ENCODE data around the gene YPEL5. TPM values are rescaled to one million over a fixed set of nuclear protein-coding genes. Genes with fewer than 3 reads are reported as not detected.

YPEL5 gene
- total RNA-seq, 1 experiment from 2014 or later = 27.3 TPM

DNA sequence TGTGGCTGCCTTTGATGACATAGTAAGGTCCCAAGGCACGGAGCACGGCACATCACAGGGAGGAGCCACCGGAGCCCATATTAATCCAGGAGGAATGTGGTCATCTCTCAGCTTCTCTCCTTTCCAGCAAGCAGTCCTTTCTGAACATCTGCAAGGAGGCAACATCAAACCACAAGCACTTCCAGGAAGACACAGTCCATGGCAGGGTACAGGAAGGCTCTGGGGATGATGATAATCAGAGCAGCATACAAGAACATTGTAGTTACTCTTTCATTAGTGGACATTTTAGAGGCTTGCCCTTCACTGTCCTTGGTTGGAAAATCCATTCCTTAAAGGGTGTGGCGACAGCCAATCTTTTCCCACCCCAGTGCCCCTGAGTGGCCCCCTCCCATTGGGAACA lies 31.1 kb downstream of the YPEL5 start:
- POLR2A ChIA-PET = no interaction called here
- no peak for DNase-seq (ENCODE audit: low spot score)
- no peak for ATAC-seq
- H3K27me3 Mint-ChIP-seq (ENCODE audit: low read depth) = no peaks in the 10 kb centered on the region
- no peaks in the 10 kb centered on the region for H3K4me1 Mint-ChIP-seq
- TF ChIP-seq, protein P1, sequence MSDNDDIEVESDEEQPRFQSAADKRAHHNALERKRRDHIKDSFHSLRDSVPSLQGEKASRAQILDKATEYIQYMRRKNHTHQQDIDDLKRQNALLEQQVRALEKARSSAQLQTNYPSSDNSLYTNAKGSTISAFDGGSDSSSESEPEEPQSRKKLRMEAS (CRISPR knock-in tag; IDR thresholded peaks at IDR 0.05) = no peak
- TF ChIP-seq, protein P2, sequence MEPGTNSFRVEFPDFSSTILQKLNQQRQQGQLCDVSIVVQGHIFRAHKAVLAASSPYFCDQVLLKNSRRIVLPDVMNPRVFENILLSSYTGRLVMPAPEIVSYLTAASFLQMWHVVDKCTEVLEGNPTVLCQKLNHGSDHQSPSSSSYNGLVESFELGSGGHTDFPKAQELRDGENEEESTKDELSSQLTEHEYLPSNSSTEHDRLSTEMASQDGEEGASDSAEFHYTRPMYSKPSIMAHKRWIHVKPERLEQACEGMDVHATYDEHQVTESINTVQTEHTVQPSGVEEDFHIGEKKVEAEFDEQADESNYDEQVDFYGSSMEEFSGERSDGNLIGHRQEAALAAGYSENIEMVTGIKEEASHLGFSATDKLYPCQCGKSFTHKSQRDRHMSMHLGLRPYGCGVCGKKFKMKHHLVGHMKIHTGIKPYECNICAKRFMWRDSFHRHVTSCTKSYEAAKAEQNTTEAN (CRISPR knock-in tag; IDR thresholded peaks at IDR 0.05) = no peak
- no peak for TF ChIP-seq ATF1 (CRISPR knock-in tag; IDR thresholded peaks at IDR 0.05)
- no peak for TF ChIP-seq FOXJ3 (CRISPR knock-in tag; IDR thresholded peaks at IDR 0.05; ENCODE audit: borderline replicate concordance)
- TF ChIP-seq TP53 (CRISPR knock-in tag; IDR thresholded peaks at IDR 0.05) = no peak
- TF ChIP-seq, protein P3, sequence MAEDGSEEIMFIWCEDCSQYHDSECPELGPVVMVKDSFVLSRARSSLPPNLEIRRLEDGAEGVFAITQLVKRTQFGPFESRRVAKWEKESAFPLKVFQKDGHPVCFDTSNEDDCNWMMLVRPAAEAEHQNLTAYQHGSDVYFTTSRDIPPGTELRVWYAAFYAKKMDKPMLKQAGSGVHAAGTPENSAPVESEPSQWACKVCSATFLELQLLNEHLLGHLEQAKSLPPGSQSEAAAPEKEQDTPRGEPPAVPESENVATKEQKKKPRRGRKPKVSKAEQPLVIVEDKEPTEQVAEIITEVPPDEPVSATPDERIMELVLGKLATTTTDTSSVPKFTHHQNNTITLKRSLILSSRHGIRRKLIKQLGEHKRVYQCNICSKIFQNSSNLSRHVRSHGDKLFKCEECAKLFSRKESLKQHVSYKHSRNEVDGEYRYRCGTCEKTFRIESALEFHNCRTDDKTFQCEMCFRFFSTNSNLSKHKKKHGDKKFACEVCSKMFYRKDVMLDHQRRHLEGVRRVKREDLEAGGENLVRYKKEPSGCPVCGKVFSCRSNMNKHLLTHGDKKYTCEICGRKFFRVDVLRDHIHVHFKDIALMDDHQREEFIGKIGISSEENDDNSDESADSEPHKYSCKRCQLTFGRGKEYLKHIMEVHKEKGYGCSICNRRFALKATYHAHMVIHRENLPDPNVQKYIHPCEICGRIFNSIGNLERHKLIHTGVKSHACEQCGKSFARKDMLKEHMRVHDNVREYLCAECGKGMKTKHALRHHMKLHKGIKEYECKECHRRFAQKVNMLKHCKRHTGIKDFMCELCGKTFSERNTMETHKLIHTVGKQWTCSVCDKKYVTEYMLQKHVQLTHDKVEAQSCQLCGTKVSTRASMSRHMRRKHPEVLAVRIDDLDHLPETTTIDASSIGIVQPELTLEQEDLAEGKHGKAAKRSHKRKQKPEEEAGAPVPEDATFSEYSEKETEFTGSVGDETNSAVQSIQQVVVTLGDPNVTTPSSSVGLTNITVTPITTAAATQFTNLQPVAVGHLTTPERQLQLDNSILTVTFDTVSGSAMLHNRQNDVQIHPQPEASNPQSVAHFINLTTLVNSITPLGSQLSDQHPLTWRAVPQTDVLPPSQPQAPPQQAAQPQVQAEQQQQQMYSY (CRISPR knock-in tag; IDR thresholded peaks at IDR 0.05) = no peak
- TF ChIP-seq, protein P4, sequence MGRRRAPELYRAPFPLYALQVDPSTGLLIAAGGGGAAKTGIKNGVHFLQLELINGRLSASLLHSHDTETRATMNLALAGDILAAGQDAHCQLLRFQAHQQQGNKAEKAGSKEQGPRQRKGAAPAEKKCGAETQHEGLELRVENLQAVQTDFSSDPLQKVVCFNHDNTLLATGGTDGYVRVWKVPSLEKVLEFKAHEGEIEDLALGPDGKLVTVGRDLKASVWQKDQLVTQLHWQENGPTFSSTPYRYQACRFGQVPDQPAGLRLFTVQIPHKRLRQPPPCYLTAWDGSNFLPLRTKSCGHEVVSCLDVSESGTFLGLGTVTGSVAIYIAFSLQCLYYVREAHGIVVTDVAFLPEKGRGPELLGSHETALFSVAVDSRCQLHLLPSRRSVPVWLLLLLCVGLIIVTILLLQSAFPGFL (CRISPR knock-in tag; IDR thresholded peaks at IDR 0.05; ENCODE audit: borderline replicate concordance) = no peak
- no peak for TF ChIP-seq ZNF232 (CRISPR knock-in tag; IDR thresholded peaks at IDR 0.05)
- TF ChIP-seq, protein P5, sequence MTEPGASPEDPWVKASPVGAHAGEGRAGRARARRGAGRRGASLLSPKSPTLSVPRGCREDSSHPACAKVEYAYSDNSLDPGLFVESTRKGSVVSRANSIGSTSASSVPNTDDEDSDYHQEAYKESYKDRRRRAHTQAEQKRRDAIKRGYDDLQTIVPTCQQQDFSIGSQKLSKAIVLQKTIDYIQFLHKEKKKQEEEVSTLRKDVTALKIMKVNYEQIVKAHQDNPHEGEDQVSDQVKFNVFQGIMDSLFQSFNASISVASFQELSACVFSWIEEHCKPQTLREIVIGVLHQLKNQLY (CRISPR knock-in tag; IDR thresholded peaks at IDR 0.05) = no peak
- TF ChIP-seq EMX1 (CRISPR knock-in tag; IDR thresholded peaks at IDR 0.05) = no peak
- no peak for TF ChIP-seq GABPB1 (CRISPR knock-in tag; IDR thresholded peaks at IDR 0.05)
- TF ChIP-seq, protein P6, sequence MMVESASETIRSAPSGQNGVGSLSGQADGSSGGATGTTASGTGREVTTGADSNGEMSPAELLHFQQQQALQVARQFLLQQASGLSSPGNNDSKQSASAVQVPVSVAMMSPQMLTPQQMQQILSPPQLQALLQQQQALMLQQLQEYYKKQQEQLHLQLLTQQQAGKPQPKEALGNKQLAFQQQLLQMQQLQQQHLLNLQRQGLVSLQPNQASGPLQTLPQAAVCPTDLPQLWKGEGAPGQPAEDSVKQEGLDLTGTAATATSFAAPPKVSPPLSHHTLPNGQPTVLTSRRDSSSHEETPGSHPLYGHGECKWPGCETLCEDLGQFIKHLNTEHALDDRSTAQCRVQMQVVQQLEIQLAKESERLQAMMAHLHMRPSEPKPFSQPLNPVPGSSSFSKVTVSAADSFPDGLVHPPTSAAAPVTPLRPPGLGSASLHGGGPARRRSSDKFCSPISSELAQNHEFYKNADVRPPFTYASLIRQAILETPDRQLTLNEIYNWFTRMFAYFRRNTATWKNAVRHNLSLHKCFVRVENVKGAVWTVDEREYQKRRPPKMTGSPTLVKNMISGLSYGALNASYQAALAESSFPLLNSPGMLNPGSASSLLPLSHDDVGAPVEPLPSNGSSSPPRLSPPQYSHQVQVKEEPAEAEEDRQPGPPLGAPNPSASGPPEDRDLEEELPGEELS (CRISPR knock-in tag; IDR thresholded peaks at IDR 0.05) = no peak
- TF ChIP-seq, protein P7, sequence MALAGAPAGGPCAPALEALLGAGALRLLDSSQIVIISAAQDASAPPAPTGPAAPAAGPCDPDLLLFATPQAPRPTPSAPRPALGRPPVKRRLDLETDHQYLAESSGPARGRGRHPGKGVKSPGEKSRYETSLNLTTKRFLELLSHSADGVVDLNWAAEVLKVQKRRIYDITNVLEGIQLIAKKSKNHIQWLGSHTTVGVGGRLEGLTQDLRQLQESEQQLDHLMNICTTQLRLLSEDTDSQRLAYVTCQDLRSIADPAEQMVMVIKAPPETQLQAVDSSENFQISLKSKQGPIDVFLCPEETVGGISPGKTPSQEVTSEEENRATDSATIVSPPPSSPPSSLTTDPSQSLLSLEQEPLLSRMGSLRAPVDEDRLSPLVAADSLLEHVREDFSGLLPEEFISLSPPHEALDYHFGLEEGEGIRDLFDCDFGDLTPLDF (CRISPR knock-in tag; IDR thresholded peaks at IDR 0.05) = no peak
- no peak for TF ChIP-seq ZNF396 (CRISPR knock-in tag; IDR thresholded peaks at IDR 0.05; ENCODE audit: borderline replicate concordance)
- TF ChIP-seq NR2C2 (CRISPR knock-in tag; IDR thresholded peaks at IDR 0.05) = no peak
- TF ChIP-seq, protein P8, sequence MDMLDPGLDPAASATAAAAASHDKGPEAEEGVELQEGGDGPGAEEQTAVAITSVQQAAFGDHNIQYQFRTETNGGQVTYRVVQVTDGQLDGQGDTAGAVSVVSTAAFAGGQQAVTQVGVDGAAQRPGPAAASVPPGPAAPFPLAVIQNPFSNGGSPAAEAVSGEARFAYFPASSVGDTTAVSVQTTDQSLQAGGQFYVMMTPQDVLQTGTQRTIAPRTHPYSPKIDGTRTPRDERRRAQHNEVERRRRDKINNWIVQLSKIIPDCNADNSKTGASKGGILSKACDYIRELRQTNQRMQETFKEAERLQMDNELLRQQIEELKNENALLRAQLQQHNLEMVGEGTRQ (CRISPR knock-in tag; IDR thresholded peaks at IDR 0.05) = no peak
- TF ChIP-seq, protein P9, sequence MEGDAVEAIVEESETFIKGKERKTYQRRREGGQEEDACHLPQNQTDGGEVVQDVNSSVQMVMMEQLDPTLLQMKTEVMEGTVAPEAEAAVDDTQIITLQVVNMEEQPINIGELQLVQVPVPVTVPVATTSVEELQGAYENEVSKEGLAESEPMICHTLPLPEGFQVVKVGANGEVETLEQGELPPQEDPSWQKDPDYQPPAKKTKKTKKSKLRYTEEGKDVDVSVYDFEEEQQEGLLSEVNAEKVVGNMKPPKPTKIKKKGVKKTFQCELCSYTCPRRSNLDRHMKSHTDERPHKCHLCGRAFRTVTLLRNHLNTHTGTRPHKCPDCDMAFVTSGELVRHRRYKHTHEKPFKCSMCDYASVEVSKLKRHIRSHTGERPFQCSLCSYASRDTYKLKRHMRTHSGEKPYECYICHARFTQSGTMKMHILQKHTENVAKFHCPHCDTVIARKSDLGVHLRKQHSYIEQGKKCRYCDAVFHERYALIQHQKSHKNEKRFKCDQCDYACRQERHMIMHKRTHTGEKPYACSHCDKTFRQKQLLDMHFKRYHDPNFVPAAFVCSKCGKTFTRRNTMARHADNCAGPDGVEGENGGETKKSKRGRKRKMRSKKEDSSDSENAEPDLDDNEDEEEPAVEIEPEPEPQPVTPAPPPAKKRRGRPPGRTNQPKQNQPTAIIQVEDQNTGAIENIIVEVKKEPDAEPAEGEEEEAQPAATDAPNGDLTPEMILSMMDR (IDR thresholded peaks at IDR 0.05) = no peak
- H3K9me3 Mint-ChIP-seq = no peaks in the 10 kb centered on the region
- CTCF ChIA-PET = no interaction called here
- no peak overlapping the region for H3K4me3 Mint-ChIP-seq
- no peak overlapping the region for H3K27ac Mint-ChIP-seq
- no peaks in the 10 kb centered on the region for H3K36me3 Mint-ChIP-seq

Measured in WTC11 (cell line).